ENCODE results near the gene JAZF1. TPM values are rescaled to one million over a fixed set of nuclear protein-coding genes. Genes with fewer than 3 reads are reported as not detected.

The JAZF1 gene
- total RNA-seq = 10 to 100 TPM; 20.0 to 21.3 TPM
- long read RNA-seq, transcript JAZF1-201 (5 exons, 3,125 nt) = major isoform, 9 of 18 reads
- long read RNA-seq, partial matches to known transcripts = 3 of 18 reads
- long read RNA-seq, other reads (novel, unspliced or antisense) = 6 of 18 reads

DNA sequence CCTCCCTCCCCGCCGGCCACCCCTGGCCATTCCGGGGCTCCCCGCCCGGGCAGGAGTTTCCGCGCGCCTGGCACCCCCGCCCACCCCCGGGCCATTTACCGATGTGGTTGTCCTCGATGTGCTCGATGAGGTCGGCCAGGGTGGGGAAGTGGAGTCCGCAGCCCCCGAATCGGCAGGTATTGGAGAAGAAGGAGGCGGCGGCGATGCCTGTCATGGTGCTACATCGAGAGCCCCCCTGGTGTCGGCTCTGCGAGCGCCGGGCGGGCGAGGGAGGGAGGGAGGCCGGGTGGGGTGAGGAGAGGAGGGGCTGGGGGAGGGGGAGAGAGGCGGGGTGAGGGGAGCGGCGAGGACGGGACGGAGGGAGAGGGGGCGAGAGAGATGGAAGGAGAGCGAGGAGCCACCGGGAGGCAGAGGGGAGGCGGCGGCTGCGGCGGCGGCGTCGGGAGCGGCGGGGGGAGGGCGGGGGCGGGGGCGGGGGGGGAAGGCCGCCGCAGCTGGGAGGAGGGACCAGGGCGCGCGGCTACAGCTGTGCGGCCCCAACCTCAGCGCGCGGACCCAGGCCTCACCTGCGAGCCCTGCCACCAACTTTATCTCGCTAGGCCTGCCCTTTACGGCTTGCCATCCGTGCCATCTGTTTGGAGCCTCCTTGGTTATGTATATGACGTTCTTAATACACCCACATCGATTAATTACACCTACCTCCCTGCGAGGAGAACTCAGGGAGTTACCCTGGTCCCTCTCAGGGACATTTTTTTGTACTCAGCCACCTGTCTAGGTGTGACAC, at the start of gene JAZF1:
Gene JAZF1, minus strand, starts transcription at position 432 of the 784 bp plus-strand sequence.
- peak; percentile 73 to 76 for ATAC-seq
- intact Hi-C loops (cut with DNase I) = loop anchor here in 1 of 2 donors (5.0 kb wide), 1 partner anchor 92 kb away; no protein-coding TSS in a partner anchor

DNA sequence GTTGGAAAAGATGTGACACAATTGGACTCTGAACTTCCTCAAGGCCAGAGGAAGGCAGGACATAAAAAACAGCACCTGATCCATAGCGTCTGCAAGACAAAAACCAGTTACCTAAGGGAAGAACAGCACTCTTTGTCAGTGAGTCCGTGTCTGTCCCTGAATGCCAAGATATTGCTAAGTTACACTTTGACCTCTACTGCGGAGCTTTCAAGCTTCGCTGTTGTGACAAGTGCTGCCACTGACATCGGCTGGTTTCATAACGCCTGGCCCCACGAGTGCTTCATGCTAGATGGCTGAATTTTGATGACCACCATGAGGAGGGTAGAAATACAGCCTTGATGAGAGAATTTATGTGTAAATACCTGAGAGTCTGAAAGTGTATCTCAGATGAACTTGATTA, 49.7 kb upstream of the JAZF1 start:
- intact Hi-C loops (cut with DNase I) = no loop called here
- DNase-seq = no peak
- ATAC-seq = no peak

More for the DNA sequence above, at the start of gene JAZF1:
- peak; percentile 68 for DNase-seq

DNA sequence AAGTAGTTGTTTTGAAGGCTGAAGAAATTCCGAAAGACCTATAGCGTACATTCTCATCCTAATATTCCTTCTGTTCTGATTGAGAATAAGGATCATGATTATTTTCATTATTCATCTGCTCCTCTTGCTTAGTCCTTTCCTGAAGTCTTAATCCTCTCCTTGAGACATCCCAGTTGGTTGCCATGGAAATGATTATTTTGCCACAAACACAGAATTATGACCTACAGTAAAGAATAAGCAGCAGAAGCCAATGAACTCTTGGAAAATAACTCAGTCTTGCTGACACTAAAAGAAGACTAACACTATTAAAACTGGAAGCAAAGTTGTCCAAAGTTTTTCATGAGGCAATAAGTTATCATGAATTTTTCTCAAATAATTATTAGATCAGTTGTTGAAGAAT, 47.8 kb upstream of the JAZF1 start:
- ATAC-seq = no peak
- DNase-seq = no peak
- intact Hi-C loops (cut with DNase I) = no loop called here

DNA sequence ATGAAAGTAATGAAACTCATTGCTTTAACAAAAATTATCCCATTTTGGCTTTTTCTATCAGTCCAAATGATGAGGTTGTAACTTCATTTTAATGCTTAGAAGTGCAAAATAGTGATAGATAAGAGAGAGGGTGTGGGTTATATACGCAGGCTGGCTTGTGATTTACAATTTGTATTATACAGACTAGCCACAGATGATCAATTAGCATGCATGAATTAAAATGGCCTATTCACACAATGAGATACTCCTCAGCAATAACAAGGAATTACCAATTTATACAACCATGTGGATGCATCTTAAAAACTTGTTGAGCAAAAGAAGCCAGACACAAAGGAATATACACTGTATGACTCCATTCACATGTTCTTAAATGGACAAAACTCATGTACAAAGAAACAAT, 45.4 kb upstream of the JAZF1 start:
- no peak for ATAC-seq
- intact Hi-C loops (cut with DNase I) = no loop called here
- DNase-seq = no peak

DNA sequence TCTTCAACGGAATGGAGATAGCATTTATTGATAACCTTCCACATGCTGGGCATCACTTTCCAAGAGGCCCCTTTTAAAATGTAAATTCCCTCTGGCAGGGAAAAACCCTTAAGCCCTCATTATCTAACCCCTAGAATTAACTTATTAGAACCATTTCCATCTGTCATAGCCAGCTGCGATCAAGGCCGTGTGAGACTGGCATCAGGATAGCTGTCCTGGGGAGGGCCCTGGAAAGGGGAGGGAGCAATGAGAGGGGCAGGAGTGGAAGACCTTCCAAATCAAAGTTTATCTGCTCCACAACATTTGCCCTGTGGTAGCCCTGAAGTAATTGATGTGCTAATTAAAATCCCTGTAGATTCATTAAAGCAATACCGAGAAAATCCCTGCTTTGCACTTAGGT, 45.0 kb upstream of the JAZF1 start:
- intact Hi-C loops (cut with DNase I) = no loop called here
- ATAC-seq (no peak), DNase-seq (no peak)

DNA sequence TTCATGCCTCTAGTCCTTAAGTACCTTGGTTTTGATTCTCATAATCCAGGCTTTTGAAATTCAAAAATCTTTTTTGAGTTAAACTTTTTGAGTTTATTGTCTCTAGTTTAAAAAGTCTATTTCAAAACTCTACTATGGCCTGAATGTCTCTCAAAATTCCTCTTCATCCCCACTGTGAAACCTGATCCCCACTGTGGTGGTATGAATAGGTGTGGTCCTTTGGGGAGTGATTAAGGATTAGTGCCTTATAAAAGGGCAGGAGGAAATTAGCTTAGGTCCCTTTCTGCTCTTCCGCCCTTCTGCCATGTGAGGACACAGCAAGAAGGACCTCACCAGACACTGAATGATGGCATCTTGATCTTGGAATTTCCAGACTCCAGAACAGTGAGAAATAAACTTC, 44.1 kb upstream of the JAZF1 start:
- no peak for ATAC-seq
- intact Hi-C loops (cut with DNase I) = no loop called here
- DNase-seq = no peak

DNA sequence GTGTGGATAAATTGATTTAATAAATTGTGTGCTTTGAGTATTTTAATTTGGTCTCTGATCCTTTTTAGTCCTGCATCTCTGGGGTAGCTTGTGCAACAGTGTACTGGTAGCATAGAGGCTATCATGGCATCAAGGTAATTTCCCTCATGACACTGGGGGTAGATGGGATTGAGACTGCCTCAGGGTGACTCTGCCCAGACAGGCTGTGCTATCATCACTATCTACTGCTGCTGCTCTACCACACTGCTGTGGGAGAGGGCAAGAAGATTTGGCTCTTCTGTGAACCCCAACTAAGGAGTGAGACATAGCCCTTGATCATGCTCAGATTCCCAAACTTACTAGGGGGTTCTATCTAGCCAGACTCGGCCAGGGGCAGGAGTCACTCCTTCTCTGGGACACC, 43.6 kb upstream of the JAZF1 start:
- no peak for DNase-seq
- intact Hi-C loops (cut with DNase I) = no loop called here
- ATAC-seq = no peak

DNA sequence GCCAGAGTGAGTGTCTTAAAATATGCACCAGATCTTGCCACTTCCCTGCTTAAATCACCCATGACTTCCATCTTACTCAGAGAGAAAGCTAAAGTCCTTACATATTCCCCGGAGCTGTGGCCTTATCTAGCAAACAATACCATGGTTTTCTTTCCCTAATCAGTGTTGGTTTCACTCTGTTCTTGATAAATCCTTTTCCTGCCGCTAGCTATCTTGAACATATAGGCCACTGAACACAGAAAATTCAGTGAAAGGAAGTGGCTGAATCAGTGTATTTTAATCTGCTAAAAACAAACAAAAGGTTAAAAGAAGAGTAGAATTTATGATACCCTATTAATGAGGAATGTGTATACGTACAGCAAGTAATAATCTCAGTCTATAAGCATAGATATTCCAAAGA, 42.0 kb upstream of the JAZF1 start:
- intact Hi-C loops (cut with DNase I) = no loop called here
- no peak for ATAC-seq
- DNase-seq = no peak

DNA sequence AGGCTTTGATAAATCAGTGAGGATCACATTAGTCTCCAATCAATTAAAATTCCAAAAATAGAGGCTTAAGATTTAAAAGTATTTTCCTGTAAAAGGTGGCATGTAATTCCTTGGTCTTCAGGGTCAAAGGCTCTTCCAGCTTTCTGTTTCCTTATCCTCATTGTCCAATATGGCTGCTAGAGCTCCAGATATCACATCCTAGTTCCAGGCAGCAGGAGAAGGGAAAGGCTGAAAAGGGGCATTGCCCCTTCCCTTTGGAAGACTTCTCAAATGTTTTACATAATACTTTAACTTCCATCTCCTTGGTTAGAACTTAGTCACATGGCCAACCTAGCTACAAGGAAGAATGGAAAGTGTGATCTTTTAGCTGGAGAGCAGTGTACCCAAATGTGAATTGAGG, 39.2 kb upstream of the JAZF1 start:
- intact Hi-C loops (cut with DNase I) = no loop called here
- DNase-seq (no peak), ATAC-seq (no peak)

DNA sequence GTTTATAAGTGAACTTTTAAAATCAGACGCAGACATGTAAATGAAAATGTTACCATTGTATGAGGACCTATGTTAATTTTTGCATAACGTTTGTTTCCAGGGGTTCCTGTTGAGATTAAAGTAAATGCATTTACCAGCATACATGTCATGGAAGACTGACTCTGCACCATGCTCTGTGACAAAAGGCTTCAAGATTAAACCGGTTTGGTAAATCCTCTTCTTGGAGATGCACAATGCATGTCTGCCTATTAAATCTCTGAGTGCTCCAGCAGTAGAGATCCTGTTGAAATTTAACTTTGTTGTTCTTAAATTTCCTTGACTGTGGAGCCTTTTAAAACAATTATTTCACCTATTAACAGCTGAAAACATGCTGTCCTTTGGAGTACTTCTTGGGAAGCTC, 36.5 kb upstream of the JAZF1 start:
- DNase-seq (no peak), ATAC-seq (no peak)
- intact Hi-C loops (cut with DNase I) = no loop called here

DNA sequence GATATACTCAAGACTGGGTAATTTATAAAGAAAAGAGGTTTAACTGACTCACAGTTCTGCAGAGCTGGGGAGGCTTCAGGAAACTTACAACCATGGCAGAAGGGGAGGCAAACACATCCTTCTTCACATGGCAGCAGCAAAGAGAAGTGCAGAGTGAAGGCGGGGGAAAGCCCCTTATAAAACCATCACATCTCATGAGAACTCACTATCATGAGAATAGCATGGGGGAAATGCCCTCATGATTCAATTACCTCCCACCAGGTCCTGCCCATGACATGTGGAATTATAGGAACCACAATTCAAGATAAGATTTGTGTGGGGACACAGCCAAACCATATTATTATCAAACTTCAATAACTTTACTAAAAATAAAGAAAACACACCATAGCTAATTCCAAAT, 30.4 kb upstream of the JAZF1 start:
- no peak for ATAC-seq
- intact Hi-C loops (cut with DNase I) = no loop called here

DNA sequence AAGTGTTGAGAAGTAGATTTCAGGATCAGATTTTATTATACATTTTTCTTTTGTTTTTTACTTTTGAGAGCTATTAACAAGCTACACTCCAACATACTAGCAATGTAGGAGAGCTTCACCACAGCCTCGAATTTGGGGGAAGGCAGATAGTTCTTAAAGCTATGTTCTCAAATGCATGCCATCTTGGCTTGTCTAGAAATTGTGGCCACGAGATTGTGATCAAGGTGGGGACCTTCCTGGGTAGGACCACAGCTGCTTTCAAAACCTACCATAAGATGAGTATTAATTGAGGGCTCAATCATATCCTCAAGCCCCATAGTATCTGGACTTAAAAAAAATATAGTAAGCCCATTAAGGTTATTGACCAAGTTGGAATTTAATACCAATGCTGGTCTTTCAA, 27.9 kb upstream of the JAZF1 start:
- intact Hi-C loops (cut with DNase I) = no loop called here
- DNase-seq (no peak), ATAC-seq (no peak)

More for the DNA sequence above, 30.4 kb upstream of the JAZF1 start:
- no peak for DNase-seq

DNA sequence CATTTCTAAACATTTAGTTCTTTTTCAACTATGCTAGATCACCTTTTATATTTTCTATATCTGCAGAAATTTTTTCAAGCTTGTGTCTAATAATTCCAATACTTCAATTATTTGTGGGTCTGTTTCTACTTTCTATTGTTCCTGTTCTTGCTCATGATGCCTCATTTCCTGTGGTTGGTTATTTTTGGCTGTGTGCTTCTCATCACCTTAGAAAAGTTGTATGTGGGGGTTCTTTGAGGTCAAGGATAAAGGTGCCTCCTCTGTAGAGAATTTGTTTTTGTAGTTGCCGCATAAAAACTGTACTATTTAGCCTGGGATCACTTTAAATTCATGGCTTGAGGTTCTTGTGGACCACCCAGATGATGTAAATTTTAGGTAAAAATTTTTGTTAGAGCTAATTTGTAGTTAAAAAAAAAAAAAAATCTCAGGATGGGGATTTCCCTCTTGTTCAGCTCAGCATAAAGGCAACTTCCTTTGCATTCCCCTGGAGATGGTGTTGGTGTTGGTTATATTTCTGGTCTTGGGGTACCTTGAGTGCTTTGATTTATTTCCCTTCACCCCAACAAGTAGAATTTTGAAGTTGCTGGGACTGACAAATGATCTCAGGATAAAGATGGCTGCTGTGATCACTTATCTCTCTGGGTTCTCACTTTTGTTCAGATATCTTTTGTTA, 27.0 kb upstream of the JAZF1 start:
- ATAC-seq = no peak
- DNase-seq = no peak
- intact Hi-C loops (cut with DNase I) = no loop called here

DNA sequence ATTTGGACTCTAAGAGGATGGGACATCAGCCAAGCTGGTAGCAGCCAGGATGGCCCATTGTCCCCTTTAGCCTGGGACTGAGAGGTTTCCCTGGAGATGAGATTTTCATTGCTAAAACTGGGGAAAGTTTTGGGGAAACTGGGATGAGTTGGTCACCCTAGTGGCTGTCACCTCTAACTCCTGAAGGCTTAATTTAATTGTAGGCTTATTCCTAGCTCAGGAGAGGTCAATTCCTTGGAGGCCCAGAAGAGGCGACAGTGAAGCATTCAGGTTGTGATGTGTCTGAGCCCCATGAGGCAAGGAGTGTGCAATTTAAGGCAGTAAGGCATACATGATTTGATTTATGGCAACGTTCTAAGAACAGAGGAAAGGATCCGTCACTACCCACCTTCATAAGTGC, 24.9 kb upstream of the JAZF1 start:
- no peak for ATAC-seq

DNA sequence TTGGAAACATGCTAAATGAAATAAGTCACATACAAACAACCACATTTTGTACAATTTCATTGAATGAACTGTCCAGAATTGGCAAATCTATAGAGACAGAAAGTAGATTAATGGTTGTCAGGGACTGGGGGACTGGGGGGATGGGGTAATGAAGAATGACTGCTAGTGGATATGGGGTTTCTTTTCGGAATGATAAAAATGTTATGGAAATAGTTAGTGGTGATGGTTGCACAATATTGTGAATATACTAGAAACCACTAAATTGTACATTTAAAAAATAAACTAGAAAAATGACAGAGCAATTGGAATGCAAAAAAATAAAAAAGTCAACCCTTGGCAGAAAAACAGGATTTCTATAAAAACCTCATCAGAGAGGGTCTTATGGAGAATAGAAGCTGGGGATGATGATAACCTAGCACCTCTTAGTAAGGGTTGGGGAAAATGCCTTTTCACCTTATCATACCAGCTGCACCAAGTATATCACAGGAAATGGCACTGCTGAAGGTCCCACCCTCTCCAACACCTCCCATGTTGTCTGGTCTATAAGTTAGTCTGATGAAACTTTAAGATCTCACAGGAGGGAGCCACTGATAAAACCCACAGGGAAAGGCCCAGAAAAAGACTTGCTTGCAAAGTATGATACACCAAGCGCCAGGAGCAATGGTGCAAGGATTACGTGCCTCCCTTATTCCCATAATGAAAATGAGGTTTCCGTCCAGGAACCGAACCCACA, 23.1 kb upstream of the JAZF1 start:
- intact Hi-C loops (cut with DNase I) = no loop called here
- no peak for DNase-seq
- no peak for ATAC-seq

More for the DNA sequence above, 24.9 kb upstream of the JAZF1 start:
- intact Hi-C loops (cut with DNase I) = no loop called here
- DNase-seq = no peak

DNA sequence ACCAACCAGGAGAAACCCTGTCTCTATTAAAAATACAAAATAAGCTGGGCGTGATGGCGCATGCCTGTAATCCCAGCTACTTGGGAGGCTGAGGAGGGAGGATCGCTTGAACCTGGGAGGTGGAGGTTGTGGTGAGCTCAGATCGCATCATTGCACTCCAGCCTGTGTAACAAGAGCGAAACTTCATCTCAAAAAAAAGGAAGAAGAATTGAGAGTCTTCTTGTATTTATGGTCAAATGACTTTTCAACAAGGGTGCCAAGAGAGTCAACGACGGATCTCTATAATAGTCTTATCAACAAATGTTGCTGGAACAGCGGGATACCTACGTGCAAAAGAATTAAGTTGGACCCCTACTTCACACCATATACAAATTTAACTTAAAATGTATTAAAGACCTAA, 21.6 kb upstream of the JAZF1 start:
- no peak for ATAC-seq
- intact Hi-C loops (cut with DNase I) = no loop called here
- DNase-seq = no peak

DNA sequence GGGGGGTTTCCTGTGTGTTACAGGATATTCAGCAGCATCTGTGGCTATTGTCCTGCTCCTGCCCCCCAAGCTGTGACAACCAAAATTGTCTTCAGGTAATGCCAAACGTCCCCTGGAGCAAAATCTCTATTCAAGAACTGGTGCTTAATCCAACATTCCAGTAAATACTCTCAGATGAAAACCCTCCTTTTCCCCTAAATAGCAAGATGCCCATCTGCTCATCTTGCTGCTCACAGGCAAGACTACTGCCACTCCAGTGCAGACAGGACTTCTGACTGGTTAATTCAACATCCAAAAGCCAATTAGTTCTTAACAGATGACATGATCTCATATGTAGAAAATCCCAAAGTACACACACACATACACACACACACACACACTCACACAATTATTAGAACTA, 20.5 kb upstream of the JAZF1 start:
- intact Hi-C loops (cut with DNase I) = no loop called here
- DNase-seq = no peak
- ATAC-seq = no peak

DNA sequence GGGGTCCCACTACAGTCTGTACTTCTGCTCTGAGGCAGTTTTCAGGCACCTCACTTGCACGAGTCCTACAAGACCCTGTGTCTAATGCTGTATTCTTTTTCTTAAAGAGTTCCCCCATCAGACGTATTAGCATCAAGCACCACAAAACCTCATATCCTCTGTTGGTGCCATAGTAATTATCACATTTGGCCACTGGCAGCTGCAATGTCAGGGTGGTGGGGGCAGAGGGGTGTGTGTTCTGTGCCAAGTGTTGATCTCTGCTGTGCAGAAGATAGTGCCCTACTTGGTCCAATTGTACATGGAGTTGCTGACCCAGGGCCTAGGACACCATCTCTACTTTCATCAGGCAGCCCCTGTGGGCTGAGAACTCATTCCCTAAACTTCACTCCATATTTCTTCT, 20.0 kb upstream of the JAZF1 start:
- intact Hi-C loops (cut with DNase I) = no loop called here
- DNase-seq (no peak), ATAC-seq (peak; percentile 51 to 72)

DNA sequence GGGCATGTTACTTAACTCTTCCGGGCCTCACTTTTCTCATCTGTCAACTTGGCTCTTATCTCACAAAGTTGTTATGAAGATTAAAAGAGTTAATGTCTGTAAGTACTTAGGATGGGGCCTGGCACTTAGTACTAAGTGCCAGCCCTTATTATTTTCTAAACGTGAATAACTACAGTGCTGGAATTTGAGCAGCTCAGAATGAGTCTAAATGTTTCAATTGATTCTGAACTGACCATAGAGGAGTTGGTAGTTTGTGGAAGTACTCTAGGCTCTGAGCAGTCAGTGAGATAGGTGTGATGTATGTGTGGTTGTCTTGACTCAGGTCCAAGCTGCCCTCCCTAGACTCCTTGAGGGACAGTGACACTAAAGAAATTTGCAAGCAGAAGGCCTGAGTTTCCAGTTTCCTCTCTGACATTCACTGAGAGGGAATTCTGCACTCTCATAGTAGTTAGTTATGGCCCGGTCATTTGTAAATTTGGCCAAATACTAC, 18.5 kb upstream of the JAZF1 start:
- intact Hi-C loops (cut with DNase I) = no loop called here
- ATAC-seq (no peak), DNase-seq (no peak)
